BJ (cell line): ENCODE data around the gene CNIH3. TPM values are rescaled to one million over a fixed set of nuclear protein-coding genes. Genes with fewer than 3 reads are reported as not detected.

Source experiments
- CTCF ChIA-PET: fragments of 350-600 bp; formaldehyde crosslinking; extraction: SDS; loops from one replicate; lab custom pipeline; 2021; ENCODE audit warnings: antibody characterized with exemption, inconsistent platforms; lab: Yijun Ruan, JAX
- POLR2A ChIA-PET: fragments of 300-600 bp; sonication (Branson Sonifier 250); formaldehyde crosslinking; extraction: SDS; loops from one replicate; lab custom pipeline; 2021; ENCODE audit warnings: antibody characterized with exemption; lab: Charles Lee
- DNase-seq: peaks from one replicate; pipeline ENCODE4 v3.0.0-alpha.2; 2011; ENCODE audit warnings: low read depth
- H3K27me3 ChIP-seq: 2 replicates; pipeline ENCODE4 v1.6.0; 2011; ENCODE audit warnings: low read length; ENCODE audit not compliant: control insufficient read depth, insufficient read depth
- H3K36me3 ChIP-seq: 2 replicates; pipeline ENCODE4 v1.5.1; 2011; ENCODE audit warnings: low read length; ENCODE audit not compliant: control insufficient read depth, insufficient read depth
- H3K4me3 ChIP-seq: 2 replicates; pipeline ENCODE4 v1.5.1; 2011; ENCODE audit warnings: low read depth, mild to moderate bottlenecking, control low read depth, low read length
- polyA plus RNA-seq: library from polyadenylated mRNA; depleted of rRNA; stranded (reverse); fragments of >200 nt; gene quantifications from 2 replicates; pipeline ENCODE4 v1.2.3, GENCODE V29; 2011
- TF ChIP-seq, protein P1 (sequence below): IDR thresholded peaks from 2 replicates; pipeline ENCODE4 v1.5.1; 2011; ENCODE audit warnings: low read depth, mild to moderate bottlenecking, control low read depth, inconsistent platforms, low read length, moderate library complexity; ENCODE audit not compliant: insufficient read depth

Gene CNIH3
- polyA plus RNA-seq, 1 experiment = 2.9 TPM

DNA sequence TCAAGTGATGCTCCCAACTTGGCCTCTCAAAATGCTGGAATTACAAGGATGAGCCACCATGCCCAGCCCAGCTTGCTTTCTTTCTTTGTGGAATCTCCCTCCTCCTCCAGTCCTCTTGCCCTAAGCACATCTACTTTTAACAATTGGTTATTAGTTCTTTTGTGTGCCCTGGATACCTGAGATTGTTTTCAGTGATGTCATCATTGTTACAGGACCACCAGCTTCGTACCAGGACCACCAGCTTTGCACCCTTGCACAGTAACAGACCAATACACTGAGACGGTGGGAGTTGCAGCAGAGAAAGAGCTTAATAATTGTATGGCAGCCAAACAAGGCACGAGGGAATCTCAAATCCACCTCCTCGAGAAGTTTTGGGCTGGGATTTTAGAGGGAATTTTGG lies 71.3 kb downstream of the CNIH3 start:
- ChIA-PET POLR2A (no interaction called here), CTCF (interaction anchor here (1.0 to 2.4 kb wide), 3 partner anchors 9 to 164 kb away, joined by 3 to 6 read pairs (median 3); no protein-coding TSS in a partner anchor)
- no peaks in the 10 kb centered on the region for H3K27me3 ChIP-seq
- no peaks in the 10 kb centered on the region for H3K36me3 ChIP-seq
- TF ChIP-seq, protein P1, sequence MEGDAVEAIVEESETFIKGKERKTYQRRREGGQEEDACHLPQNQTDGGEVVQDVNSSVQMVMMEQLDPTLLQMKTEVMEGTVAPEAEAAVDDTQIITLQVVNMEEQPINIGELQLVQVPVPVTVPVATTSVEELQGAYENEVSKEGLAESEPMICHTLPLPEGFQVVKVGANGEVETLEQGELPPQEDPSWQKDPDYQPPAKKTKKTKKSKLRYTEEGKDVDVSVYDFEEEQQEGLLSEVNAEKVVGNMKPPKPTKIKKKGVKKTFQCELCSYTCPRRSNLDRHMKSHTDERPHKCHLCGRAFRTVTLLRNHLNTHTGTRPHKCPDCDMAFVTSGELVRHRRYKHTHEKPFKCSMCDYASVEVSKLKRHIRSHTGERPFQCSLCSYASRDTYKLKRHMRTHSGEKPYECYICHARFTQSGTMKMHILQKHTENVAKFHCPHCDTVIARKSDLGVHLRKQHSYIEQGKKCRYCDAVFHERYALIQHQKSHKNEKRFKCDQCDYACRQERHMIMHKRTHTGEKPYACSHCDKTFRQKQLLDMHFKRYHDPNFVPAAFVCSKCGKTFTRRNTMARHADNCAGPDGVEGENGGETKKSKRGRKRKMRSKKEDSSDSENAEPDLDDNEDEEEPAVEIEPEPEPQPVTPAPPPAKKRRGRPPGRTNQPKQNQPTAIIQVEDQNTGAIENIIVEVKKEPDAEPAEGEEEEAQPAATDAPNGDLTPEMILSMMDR = no peak
- DNase-seq = no peak
- no peak overlapping the region for H3K4me3 ChIP-seq

DNA sequence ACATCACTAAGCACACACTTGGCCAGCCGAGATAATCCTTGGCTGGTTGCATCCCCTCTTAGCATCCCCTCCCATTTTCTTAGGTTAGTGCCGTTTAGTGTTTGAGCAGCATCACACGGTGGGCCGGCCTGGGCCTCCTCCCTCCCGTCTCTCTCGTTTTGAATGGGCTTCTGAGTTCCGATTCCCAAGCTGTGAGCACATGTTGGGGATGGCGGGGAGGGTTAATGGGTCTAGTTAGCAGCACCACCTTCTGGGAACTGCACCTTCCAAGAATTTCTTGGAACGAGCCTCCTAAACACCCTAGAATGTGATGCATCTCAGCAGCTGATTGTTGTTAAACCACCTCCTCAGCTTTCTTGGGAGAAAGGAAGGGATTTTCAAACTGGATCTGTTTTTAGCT lies 73.3 kb downstream of the CNIH3 start:
- CTCF ChIA-PET = no interaction called here

DNA sequence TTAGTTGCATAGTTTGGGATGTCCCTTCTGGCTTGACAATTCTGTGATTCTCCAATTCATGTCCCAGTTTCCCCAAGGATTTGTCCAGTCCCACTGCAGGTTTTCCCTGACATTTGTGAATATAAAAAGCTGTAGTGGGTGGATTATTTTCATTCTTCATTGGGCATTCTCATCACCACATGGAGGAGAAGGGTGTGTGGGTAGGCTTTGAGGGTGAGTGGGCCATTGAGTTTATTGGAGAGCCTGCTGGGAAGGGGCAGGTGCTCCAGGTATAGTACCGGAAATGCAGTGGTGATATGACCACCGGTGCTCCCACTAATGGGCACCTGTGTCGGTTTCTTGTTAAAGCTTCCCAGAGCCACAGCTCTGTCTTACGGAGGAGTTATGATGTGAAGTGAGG lies 74.5 kb downstream of the CNIH3 start:
- Histone ChIP-seq H3K36me3 (no peaks in the 10 kb centered on the region), H3K4me3 (no peak overlapping the region), H3K27me3 (no peaks in the 10 kb centered on the region)
- DNase-seq = no peak
- ChIA-PET POLR2A (no interaction called here), CTCF (no interaction called here)
- TF ChIP-seq, protein P1 = no peak

More for the DNA sequence above, 73.3 kb downstream of the CNIH3 start:
- Histone ChIP-seq H3K27me3 (no peaks in the 10 kb centered on the region), H3K36me3 (no peaks in the 10 kb centered on the region), H3K4me3 (no peak overlapping the region)
- POLR2A ChIA-PET = no interaction called here
- DNase-seq = no peak
- TF ChIP-seq, protein P1 = no peak

DNA sequence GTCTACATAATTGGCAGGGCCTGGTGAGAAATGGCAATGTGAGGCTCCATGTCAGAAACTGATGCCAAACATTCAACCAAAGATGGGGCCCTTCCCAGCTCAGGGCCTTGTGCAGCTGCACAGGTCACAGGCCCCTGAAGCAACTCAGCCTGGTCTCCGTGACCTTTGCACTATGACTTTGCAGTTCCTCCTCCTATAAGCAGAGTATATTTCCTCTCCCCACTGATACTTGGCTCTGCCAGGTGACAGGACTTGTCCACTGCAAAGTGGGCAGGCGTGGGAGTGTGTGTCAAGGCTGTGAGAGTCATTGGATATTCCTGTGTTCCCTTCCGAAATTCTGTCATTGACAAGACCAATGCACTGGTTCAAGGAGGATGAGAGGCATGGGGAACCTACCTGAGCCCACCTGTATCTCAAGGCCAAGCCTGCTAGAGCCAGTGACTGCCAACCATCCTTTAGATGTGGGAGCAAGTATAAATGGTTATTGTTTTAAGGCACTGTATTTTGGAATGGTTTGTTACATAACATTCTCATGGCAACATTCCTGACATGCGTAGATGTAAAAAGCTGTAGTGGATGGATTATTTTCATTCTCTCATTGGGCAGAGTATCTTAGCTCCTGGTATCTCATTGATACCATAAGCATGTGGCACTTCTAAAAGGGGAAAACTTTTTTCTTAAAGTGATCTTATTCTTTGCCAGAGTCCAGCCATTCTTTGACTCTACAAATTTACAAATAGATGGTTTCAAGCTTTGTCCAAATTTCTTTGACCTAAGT lies 75.2 kb downstream of the CNIH3 start:
- ChIA-PET CTCF (no interaction called here), POLR2A (no interaction called here)
- Histone ChIP-seq H3K4me3 (no peak overlapping the region), H3K36me3 (no peaks in the 10 kb centered on the region), H3K27me3 (no peaks in the 10 kb centered on the region)
- TF ChIP-seq, protein P1 = no peak
- DNase-seq = no peak

DNA sequence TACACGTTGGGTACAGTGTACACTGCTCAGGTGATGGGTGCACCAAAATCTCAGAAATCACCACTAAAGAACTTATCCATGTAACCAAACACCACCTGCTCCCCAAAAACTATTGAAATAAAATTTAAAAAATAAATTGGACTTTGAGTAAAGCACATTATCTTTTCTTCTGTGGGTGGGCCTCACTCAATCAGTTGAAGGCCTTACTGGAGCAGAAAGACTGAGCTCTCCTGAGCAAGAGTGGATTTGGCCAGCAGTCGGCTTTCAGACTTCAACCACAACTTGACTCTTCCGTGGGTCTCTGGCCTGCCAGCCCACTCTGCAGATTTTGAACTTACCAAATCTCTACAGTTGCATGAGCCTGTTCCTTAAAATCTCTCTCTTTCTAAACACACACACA lies 78.9 kb downstream of the CNIH3 start:
- Histone ChIP-seq H3K4me3 (no peak overlapping the region), H3K36me3 (no peaks in the 10 kb centered on the region), H3K27me3 (no peaks in the 10 kb centered on the region)
- POLR2A ChIA-PET = no interaction called here
- TF ChIP-seq, protein P1 = no peak
- no peak for DNase-seq
- CTCF ChIA-PET = interaction anchor here (1.3 kb wide), 1 partner anchor 10 kb away, joined by 3 read pairs; no protein-coding TSS in a partner anchor
